Measurements from ENCODE around the gene CPSF4L.

- TF ChIP-seq CTCF (IDR thresholded peaks at IDR 0.05): no peak
- TF ChIP-seq POLR2A (IDR thresholded peaks at IDR 0.05): no peak
Measured at GRCh38 chr17:73231395-73231794, 30.3 kb downstream of the CPSF4L start.

All from adrenal gland (tissue), 5 donors.